Skeletal muscle satellite cell (primary cell): Measurements from ENCODE around the gene MAN1A1.

Experiments
- H3K27me3 ChIP-seq: 2 replicates; pipeline ENCODE4 v1.7.0; 2013; ENCODE audit warnings: low read length; ENCODE audit not compliant: control insufficient read depth, insufficient read depth
- H3K36me3 ChIP-seq: 2 replicates; pipeline ENCODE4 v1.7.0; 2013; ENCODE audit warnings: mild to moderate bottlenecking, control low read depth, low read length; ENCODE audit not compliant: insufficient read depth
- H3K4me1 ChIP-seq: 2 replicates; pipeline ENCODE4 v1.7.0; 2013; ENCODE audit warnings: low read length; ENCODE audit not compliant: control insufficient read depth, insufficient read depth
- H3K4me2 ChIP-seq: 2 replicates; pipeline ENCODE4 v1.7.0; 2013; ENCODE audit warnings: mild to moderate bottlenecking, low read length
- H3K4me3 ChIP-seq: 2 replicates; pipeline ENCODE4 v1.7.0; 2013; ENCODE audit warnings: low read length
- H3K9ac ChIP-seq: 2 replicates; pipeline ENCODE4 v1.7.0; 2013; ENCODE audit warnings: mild to moderate bottlenecking, low read depth, low read length, moderate library complexity
- H3K9me3 ChIP-seq: replicated peaks from 2 replicates; pipeline ENCODE4 v1.7.0; 2013; ENCODE audit warnings: mild to moderate bottlenecking, control low read depth, low read length

Gene MAN1A1

DNA sequence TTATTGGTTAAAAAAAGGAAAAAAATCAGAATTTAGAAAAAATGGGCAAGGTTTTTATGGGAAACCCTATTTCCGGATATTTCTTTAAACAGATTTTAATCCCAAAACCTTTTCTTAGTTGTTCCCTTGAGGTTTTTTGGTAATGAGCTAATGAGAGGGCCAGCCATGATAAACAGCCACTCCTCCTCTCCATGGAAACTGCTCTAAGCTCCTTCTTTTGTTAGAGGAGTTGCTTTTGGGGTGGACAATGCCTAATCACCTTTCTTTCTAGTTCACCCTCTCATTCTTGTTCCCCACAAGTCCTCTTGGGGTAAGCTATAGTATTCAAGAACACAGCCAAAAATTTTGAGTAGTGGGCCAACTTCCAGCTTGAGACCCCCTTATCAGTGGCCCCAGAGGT, 166.1 kb downstream of the MAN1A1 start:
- Histone ChIP-seq H3K9me3 (no peaks in the 10 kb centered on the region), H3K4me1 (no peaks in the 10 kb centered on the region), H3K4me3 (no peak overlapping the region), H3K27me3 (no peaks in the 10 kb centered on the region), H3K36me3 (peaks cover 11% of the 10 kb centered on the region), H3K9ac (no peak overlapping the region), H3K4me2 (no peak overlapping the region)

DNA sequence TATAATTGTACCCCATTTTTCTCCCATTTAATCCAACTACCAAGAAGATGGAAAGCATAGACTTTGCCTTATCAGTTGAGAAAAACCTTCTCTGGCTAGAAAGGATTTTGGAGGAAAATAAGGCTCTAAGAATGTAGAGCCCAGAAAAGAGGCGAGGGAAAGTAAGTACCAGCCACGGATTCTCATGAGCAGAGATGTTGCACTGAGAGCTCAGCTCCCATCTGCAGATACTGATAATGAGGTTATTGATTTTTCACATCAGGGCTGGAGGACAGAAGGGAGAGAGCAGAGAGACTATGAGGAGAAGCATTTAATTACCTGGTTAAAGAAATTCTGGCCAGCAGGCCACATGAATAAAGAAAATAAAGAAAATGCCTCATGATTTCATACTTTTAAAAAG, 166.7 kb downstream of the MAN1A1 start:
- H3K4me3 ChIP-seq, result no peak overlapping the region
- no peak overlapping the region for H3K9ac ChIP-seq
- no peaks in the 10 kb centered on the region for H3K4me1 ChIP-seq
- H3K27me3 ChIP-seq, result no peaks in the 10 kb centered on the region
- peaks cover 11% of the 10 kb centered on the region for H3K36me3 ChIP-seq
- H3K4me2 ChIP-seq, result no peak overlapping the region
- H3K9me3 ChIP-seq, result no peaks in the 10 kb centered on the region

DNA sequence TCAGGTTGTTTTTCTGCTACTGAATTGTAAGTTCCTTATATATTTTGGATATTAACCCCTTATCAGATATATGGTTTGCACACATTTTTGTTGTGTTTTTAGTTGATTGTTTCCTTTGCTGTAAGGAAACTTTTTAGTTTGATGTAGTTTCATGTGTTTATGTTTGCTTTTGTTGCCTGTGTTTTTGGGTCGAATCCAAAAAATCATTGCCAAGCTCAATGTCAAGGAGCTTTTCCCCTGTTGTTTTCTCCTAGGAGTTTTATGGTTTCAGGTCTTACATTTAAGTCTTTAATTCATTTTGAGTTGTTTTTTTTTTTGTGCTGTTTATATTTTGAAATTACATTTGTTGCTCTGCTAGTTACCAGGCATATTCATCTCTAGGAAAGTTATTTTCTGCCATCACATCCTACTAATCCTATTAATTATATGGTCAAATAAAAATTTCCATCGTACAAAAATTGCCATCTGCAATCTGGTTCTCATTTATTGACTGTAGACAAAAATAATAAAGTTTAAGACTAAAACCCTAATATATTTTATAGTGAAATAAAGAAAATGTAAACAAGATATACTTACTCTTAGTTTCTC, 167.3 kb downstream of the MAN1A1 start:
- Histone ChIP-seq H3K4me1 (no peaks in the 10 kb centered on the region), H3K9me3 (no peaks in the 10 kb centered on the region), H3K36me3 (peaks cover 11% of the 10 kb centered on the region)

DNA sequence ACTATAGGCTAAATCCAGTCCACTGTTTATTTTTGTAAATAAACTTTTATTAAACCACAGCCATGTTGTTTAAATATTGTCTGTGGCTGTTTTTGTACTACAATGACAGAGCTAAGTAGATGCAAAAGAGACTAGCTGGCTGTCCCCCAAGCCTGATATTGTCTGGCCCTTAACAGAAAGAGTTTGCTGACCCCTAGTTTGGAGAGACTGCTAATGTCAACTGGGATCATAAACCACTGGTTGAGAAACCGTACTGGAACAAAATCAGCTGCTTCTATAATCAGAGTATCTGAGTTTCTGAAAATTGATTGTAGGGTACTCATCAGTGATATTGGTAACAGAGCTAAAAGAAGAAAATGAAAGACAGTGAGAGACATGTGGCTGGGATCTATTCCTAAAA, 168.5 kb downstream of the MAN1A1 start:
- Histone ChIP-seq H3K27me3 (no peaks in the 10 kb centered on the region), H3K9ac (no peak overlapping the region), H3K36me3 (peaks cover 11% of the 10 kb centered on the region), H3K9me3 (no peaks in the 10 kb centered on the region), H3K4me1 (no peaks in the 10 kb centered on the region), H3K4me2 (no peak overlapping the region), H3K4me3 (no peak overlapping the region)

More for the DNA sequence above, 167.3 kb downstream of the MAN1A1 start:
- Histone ChIP-seq H3K4me3 (no peak overlapping the region), H3K4me2 (no peak overlapping the region), H3K9ac (no peak overlapping the region), H3K27me3 (no peaks in the 10 kb centered on the region)

DNA sequence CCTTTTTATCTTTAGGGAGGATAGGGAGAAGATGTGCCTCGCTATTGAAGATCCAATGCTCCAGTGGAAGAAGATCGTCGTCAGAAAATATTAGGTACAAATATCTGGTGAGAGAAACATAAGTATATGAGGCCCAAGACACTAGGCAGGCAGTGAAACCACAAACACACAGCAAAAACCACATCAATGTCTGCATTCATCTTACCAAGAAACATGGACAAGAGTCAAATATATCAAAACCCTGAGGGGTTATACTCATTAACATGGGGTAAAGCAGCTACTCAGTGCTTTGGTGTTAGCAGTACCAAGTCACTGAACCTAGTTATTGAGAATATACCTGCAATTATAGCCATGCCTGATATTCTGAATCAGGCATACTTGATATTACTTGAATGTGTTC, 169.7 kb downstream of the MAN1A1 start:
- Histone ChIP-seq H3K36me3 (peaks cover 8% of the 10 kb centered on the region), H3K4me1 (peaks cover 9% of the 10 kb centered on the region), H3K27me3 (no peaks in the 10 kb centered on the region), H3K9ac (no peak overlapping the region), H3K4me3 (no peak overlapping the region), H3K9me3 (no peaks in the 10 kb centered on the region), H3K4me2 (no peak overlapping the region)

DNA sequence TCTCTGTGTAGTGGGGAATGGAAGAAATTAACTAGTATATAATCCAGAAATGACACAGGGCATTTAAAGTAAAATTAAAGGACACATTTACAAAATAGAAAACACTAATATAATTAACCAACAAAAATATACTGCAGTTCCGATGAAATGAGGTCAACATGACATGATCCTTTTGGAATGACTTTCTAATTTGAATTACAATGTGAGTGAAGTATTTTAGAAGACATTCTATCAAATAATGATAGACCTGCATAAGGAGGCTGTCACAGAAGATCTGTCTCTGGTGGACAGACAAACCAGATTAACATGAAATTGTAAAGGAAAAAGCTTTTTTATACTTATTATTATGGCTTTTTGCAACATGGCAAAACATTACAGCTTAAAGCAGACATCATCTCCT, 170.5 kb downstream of the MAN1A1 start:
- Histone ChIP-seq H3K36me3 (peaks cover 7% of the 10 kb centered on the region), H3K27me3 (no peaks in the 10 kb centered on the region), H3K4me1 (peaks cover 9% of the 10 kb centered on the region), H3K9ac (no peak overlapping the region), H3K4me2 (no peak overlapping the region), H3K9me3 (no peaks in the 10 kb centered on the region), H3K4me3 (no peak overlapping the region)

DNA sequence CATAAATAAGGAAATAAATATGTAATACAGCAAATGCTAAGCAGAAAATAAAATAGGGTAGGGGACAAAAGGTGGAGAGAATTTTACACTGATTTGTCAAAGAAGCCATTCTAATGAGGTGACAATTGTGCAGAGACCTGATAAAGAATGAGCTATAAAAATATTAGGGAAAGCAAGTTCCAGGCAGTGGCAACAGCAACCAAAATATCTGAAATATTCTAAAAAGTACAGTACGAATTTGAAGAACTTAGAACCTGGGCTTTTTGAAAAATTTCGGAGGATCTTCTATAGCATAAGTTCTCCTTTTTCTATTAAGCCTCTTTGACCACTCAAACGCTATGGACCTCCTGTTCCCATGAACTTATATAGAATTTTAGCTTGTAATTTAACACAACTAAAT, 173.1 kb downstream of the MAN1A1 start:
- peaks cover 6% of the 10 kb centered on the region for H3K36me3 ChIP-seq
- H3K9ac ChIP-seq, result no peak overlapping the region
- H3K4me2 ChIP-seq, result no peak overlapping the region
- H3K4me3 ChIP-seq, result no peak overlapping the region
- no peaks in the 10 kb centered on the region for H3K27me3 ChIP-seq
- H3K4me1 ChIP-seq, result peaks cover 9% of the 10 kb centered on the region
- H3K9me3 ChIP-seq, result no peaks in the 10 kb centered on the region

DNA sequence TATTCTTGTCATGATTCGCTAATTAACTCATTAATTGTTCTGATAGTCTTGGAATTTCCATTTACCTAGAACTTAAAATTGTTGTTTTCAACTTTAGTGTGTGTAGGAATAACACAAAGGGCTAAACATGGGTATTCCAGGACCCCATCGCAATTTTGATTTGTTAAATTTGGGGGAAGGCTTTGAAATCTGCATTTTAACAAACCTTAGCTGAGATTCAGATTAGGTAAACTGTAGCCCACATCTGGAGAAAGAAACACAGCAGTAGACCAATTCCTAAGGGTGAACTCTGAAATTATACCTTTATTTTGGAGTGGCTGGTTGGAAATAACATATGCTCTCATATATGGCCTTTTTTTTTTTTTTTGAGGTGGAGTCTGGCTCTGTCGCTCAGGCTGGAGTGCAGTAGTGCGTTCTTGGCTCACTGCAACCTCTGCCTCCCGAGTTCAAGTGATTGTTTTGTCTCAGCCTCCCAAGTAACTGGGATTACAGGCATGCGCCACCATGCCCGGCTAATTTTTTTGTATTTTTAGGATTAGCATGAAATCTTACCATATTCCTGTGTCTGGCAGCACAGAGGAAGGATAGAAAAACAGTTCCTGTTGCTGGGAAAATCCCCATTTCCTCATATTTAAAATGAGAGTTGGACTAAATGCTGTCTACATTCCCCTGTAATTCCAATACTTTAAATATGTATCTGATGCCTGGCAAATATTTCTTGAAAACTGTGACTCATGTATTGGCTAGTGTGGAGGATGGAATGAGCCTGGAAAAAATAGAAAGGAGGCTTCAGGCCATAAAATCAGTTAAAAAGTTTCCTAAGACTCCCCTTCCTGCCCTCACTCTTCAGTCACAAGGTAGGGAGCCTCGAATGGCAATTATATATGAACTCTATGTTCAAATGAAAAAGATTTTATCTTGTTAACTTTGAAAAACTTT, 174.4 kb downstream of the MAN1A1 start:
- H3K9me3 ChIP-seq, result no peaks in the 10 kb centered on the region
- H3K4me2 ChIP-seq, result no peak overlapping the region
- H3K4me1 ChIP-seq, result peaks cover 9% of the 10 kb centered on the region
- H3K36me3 ChIP-seq, result no peaks in the 10 kb centered on the region
- no peak overlapping the region for H3K9ac ChIP-seq
- H3K4me3 ChIP-seq, result no peak overlapping the region
- no peaks in the 10 kb centered on the region for H3K27me3 ChIP-seq

DNA sequence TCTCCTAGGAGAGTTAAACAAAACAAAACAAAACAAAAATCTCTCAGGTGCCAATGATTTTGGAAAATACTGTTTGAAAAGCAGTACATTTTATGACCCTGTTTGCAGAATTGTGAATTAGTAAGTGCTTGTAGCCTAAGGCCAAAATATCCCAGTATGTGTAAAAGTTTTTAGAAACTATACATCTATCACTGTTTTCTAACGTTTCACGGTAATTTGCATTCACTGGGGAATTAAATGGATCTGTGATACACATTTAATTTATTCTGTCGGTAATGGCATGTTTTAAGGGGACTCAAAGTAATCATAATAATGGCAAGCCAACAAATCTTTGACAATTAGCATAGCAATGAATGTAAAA, 175.5 kb downstream of the MAN1A1 start:
- Histone ChIP-seq H3K4me3 (no peak overlapping the region), H3K9me3 (no peaks in the 10 kb centered on the region), H3K4me2 (no peak overlapping the region), H3K4me1 (peaks cover 9% of the 10 kb centered on the region), H3K36me3 (no peaks in the 10 kb centered on the region), H3K27me3 (no peaks in the 10 kb centered on the region), H3K9ac (no peak overlapping the region)

DNA sequence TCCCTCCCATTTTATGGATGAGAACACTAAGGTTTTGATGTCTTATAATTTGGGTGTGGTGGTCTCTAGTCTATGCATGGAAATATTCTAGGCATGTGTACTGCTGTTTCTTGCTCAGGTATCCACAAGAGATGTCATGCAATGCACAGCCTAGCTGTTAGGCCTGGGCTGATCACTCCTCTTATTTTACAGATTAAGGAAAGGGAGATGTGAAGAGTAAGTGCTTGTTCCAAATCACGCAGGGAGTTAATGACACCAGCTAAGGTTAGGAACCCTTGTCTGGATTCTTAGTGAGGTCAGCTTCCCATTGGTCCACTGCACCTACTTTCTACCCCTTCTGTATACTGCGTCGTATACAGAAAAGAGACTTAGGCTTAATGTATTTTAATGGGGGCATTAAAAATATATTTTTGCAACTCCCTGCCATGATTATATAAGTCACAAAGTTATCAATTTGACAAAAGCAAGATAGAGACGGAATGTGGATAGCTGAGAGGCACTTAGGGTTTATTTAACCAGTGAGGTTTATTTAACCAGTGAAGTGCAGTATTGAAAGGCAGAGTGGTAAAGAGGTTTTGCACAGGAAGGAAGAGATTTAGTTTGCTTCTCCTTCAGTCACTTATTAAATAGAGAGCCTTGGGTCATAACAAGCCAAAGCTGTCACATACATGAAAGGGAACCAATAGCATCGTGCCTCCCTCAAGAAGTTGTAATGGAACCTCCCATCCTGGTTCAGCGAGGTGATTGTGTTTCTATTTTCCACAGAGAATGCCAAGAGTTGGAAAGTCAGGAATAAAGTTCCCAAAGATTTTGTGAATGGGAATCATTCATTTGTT, 176.1 kb downstream of the MAN1A1 start:
- H3K9me3 ChIP-seq, result no peaks in the 10 kb centered on the region
- H3K4me1 ChIP-seq, result peaks cover 9% of the 10 kb centered on the region
- H3K27me3 ChIP-seq, result no peaks in the 10 kb centered on the region
- H3K9ac ChIP-seq, result no peak overlapping the region
- H3K4me2 ChIP-seq, result no peak overlapping the region
- no peak overlapping the region for H3K4me3 ChIP-seq
- H3K36me3 ChIP-seq, result no peaks in the 10 kb centered on the region

DNA sequence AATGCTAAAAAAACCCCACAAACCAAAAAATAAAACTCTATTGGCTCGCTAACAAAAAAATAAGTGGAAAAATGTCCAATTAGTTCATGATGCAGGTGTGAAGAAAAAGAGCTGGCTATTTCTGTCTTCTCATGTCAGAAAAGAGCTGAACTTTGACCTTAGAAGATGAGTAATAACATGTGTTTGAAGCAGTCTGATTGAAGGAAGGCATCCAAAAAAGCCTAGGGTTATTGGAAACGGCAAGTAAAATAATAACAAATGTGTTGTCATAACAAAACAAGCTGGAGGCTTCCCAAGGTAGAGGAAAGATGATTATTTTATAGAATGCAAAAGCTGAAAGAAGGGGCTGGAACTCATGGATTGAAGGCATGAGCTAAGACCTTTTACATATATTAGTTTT, 176.7 kb downstream of the MAN1A1 start:
- no peak overlapping the region for H3K4me2 ChIP-seq
- H3K4me1 ChIP-seq, result peaks cover 9% of the 10 kb centered on the region
- H3K4me3 ChIP-seq, result no peak overlapping the region
- H3K9ac ChIP-seq, result no peak overlapping the region
- H3K27me3 ChIP-seq, result no peaks in the 10 kb centered on the region
- no peaks in the 10 kb centered on the region for H3K9me3 ChIP-seq
- H3K36me3 ChIP-seq, result no peaks in the 10 kb centered on the region
